Measurements from ENCODE around the gene HOXD11. TPM values are rescaled to one million over a fixed set of nuclear protein-coding genes. Genes with fewer than 3 reads are reported as not detected.

Gene HOXD11
- total RNA-seq, 1 experiment from 2014 or later, result not detected

DNA sequence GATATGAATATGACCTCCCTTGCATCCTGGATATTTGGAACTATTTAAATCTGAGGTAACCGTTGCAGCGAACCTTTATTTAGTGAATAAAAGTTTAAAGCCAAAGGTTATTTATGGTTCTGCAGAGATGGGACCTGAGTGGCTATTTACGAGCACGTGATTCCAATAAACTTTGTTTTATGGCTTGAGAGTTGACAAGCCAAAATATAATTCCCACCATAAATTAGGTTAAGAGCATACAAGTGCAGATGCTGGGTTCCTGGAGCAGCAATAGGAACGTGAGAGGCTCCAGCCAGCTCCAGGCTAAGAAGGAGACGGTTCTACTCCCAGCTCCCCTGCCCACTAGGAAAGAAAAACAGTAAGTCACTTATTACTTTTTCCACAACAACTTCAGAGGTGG is 39.0 kb downstream of the HOXD11 start (continued):
- no peak for TF ChIP-seq ZNF512 (CRISPR knock-in tag; IDR thresholded peaks at IDR 0.05; ENCODE audit: borderline replicate concordance)
- TF ChIP-seq, protein P1, sequence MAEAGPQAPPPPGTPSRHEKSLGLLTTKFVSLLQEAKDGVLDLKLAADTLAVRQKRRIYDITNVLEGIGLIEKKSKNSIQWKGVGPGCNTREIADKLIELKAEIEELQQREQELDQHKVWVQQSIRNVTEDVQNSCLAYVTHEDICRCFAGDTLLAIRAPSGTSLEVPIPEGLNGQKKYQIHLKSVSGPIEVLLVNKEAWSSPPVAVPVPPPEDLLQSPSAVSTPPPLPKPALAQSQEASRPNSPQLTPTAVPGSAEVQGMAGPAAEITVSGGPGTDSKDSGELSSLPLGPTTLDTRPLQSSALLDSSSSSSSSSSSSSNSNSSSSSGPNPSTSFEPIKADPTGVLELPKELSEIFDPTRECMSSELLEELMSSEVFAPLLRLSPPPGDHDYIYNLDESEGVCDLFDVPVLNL (CRISPR knock-in tag; IDR thresholded peaks at IDR 0.05; ENCODE audit: borderline replicate concordance, low read depth), result no peak
- no peak for TF ChIP-seq NFATC4 (CRISPR knock-in tag; IDR thresholded peaks at IDR 0.05)
- no peak for TF ChIP-seq E2F1 (CRISPR knock-in tag; IDR thresholded peaks at IDR 0.05)
- TF ChIP-seq ZNF425 (CRISPR knock-in tag; conservative IDR thresholded peaks at IDR 0.05), result no peak

- Mint-ChIP-seq H3K9me3 (no peaks in the 10 kb centered on the region), H3K4me3 (no peak overlapping the region), H3K36me3 (no peaks in the 10 kb centered on the region), H3K4me1 (peaks cover 18% of the 10 kb centered on the region), H3K27me3 (ENCODE audit: low read depth) (peaks cover 100% of the 10 kb centered on the region), H3K27ac (no peak overlapping the region)
- no peak for ATAC-seq
- no peak for DNase-seq (ENCODE audit: low spot score)
- ChIA-PET CTCF (interaction anchor here (1.6 kb wide), 1 partner anchor 308 kb away, joined by 9 read pairs; no protein-coding TSS in a partner anchor), POLR2A (no interaction called here)
- TF ChIP-seq, protein P2, sequence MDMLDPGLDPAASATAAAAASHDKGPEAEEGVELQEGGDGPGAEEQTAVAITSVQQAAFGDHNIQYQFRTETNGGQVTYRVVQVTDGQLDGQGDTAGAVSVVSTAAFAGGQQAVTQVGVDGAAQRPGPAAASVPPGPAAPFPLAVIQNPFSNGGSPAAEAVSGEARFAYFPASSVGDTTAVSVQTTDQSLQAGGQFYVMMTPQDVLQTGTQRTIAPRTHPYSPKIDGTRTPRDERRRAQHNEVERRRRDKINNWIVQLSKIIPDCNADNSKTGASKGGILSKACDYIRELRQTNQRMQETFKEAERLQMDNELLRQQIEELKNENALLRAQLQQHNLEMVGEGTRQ (CRISPR knock-in tag; IDR thresholded peaks at IDR 0.05), result no peak
- no peak for TF ChIP-seq SMAD4 (CRISPR knock-in tag; IDR thresholded peaks at IDR 0.05)
- TF ChIP-seq, protein P3, sequence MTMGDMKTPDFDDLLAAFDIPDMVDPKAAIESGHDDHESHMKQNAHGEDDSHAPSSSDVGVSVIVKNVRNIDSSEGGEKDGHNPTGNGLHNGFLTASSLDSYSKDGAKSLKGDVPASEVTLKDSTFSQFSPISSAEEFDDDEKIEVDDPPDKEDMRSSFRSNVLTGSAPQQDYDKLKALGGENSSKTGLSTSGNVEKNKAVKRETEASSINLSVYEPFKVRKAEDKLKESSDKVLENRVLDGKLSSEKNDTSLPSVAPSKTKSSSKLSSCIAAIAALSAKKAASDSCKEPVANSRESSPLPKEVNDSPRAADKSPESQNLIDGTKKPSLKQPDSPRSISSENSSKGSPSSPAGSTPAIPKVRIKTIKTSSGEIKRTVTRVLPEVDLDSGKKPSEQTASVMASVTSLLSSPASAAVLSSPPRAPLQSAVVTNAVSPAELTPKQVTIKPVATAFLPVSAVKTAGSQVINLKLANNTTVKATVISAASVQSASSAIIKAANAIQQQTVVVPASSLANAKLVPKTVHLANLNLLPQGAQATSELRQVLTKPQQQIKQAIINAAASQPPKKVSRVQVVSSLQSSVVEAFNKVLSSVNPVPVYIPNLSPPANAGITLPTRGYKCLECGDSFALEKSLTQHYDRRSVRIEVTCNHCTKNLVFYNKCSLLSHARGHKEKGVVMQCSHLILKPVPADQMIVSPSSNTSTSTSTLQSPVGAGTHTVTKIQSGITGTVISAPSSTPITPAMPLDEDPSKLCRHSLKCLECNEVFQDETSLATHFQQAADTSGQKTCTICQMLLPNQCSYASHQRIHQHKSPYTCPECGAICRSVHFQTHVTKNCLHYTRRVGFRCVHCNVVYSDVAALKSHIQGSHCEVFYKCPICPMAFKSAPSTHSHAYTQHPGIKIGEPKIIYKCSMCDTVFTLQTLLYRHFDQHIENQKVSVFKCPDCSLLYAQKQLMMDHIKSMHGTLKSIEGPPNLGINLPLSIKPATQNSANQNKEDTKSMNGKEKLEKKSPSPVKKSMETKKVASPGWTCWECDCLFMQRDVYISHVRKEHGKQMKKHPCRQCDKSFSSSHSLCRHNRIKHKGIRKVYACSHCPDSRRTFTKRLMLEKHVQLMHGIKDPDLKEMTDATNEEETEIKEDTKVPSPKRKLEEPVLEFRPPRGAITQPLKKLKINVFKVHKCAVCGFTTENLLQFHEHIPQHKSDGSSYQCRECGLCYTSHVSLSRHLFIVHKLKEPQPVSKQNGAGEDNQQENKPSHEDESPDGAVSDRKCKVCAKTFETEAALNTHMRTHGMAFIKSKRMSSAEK (CRISPR knock-in tag; IDR thresholded peaks at IDR 0.05; ENCODE audit: borderline replicate concordance), result no peak
Measured at GRCh38 chr2:176146645-176147044, 39.6 kb downstream of the HOXD11 start.

DNA sequence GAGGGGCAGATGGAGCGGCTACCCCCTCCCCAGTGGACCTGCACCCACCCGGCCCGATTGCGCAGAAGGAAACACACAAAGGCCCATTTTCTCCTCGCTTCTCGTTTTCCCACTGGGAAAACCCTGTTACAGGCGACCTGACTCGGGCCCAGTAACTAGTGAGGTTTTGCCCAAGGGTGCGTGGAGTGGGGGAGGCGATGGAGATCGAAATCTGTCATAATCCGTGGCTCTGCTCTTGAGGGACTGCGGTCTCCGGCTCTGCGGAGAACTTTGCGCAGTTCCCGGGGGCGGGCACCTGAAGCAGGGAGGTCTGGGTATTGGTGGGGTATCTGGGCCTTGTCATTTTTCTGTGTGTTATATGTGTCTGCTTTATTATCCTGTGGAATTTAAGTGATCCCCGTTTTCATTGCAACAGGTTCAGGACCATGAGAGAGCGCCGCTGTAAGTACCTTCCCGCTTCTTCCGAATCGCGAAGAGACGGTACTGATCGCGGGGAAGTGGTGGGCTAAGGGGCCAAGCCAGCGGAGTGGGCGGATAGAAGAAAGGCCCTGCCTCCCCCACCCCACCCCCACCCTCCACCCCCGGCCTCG is 40.2 kb downstream of the HOXD11 start:
- DNase-seq (ENCODE audit: low spot score) (no peak), ATAC-seq (peak; percentile 4; the same call in 1 of the 2 replicates)
- TF ChIP-seq ZNF121 (CRISPR knock-in tag; IDR thresholded peaks at IDR 0.05), result no peak
- no peak for TF ChIP-seq ZBTB43 (CRISPR knock-in tag; IDR thresholded peaks at IDR 0.05)
- no peak for TF ChIP-seq ZNF232 (CRISPR knock-in tag; IDR thresholded peaks at IDR 0.05)
- no peak for TF ChIP-seq PRRX2 (CRISPR knock-in tag; IDR thresholded peaks at IDR 0.05)
- no peak for TF ChIP-seq FOXP4 (CRISPR knock-in tag; IDR thresholded peaks at IDR 0.05)
- TF ChIP-seq, protein P4, sequence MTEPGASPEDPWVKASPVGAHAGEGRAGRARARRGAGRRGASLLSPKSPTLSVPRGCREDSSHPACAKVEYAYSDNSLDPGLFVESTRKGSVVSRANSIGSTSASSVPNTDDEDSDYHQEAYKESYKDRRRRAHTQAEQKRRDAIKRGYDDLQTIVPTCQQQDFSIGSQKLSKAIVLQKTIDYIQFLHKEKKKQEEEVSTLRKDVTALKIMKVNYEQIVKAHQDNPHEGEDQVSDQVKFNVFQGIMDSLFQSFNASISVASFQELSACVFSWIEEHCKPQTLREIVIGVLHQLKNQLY (CRISPR knock-in tag; IDR thresholded peaks at IDR 0.05), result no peak
- TF ChIP-seq CREB1 (CRISPR knock-in tag; IDR thresholded peaks at IDR 0.05), result no peak
- no peak for TF ChIP-seq RORB (CRISPR knock-in tag; IDR thresholded peaks at IDR 0.05)

More for the DNA sequence above, 40.2 kb downstream of the HOXD11 start:
- ChIA-PET CTCF (interaction anchor here (1.1 to 1.6 kb wide), 4 partner anchors 36 to 505 kb away, joined by 3 to 9 read pairs (median 4); no protein-coding TSS in a partner anchor), POLR2A (no interaction called here)
- Mint-ChIP-seq H3K27me3 (ENCODE audit: low read depth) (peaks cover 100% of the 10 kb centered on the region), H3K36me3 (no peaks in the 10 kb centered on the region), H3K4me1 (peaks cover 18% of the 10 kb centered on the region), H3K27ac (no peak overlapping the region), H3K4me3 (no peak overlapping the region; the same call in 1 of the 2 replicates), H3K9me3 (no peaks in the 10 kb centered on the region)

Measured in WTC11 (cell line).